GM12874 (cell line): ENCODE results near the gene SPATA31A1.
"Not testable (repeated sequence)": the region's sequence is repeated elsewhere in the genome, so short reads cannot be mapped to it uniquely, and the experiment has no call there.

Experiments
- TF ChIP-seq, protein P1 (sequence below): IDR thresholded peaks from 2 replicates; pipeline ENCODE4 v1.5.1; 2011; ENCODE audit warnings: low read depth, mild to moderate bottlenecking, control low read depth, low read length, moderate library complexity; ENCODE audit not compliant: insufficient read depth

The SPATA31A1 gene

DNA sequence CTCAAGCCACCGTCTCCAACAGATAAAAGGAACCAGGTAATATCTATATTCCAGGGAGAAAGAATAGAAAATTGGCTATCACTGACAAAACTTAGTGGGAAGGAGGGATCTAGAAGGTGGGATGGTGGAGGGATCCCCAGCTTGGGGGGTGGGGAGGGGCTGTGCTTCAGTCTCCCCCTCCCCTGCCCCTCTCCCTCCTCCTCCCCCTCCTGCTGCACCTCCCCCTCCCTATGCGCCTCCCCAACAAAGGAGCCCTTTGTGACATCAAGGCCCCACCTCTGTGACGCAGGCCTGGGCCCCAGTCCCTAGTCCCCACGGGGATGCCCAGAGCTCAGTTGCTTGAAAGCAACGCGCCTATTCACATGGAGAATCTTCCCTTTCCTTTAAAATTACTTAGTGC, at the start of gene SPATA31A1:
SPATA31A1 (plus strand) TSS at position 301 of the 400 bp plus-strand sequence; CDS start at position 363, 62 bp downstream.
- TF ChIP-seq, protein P1, sequence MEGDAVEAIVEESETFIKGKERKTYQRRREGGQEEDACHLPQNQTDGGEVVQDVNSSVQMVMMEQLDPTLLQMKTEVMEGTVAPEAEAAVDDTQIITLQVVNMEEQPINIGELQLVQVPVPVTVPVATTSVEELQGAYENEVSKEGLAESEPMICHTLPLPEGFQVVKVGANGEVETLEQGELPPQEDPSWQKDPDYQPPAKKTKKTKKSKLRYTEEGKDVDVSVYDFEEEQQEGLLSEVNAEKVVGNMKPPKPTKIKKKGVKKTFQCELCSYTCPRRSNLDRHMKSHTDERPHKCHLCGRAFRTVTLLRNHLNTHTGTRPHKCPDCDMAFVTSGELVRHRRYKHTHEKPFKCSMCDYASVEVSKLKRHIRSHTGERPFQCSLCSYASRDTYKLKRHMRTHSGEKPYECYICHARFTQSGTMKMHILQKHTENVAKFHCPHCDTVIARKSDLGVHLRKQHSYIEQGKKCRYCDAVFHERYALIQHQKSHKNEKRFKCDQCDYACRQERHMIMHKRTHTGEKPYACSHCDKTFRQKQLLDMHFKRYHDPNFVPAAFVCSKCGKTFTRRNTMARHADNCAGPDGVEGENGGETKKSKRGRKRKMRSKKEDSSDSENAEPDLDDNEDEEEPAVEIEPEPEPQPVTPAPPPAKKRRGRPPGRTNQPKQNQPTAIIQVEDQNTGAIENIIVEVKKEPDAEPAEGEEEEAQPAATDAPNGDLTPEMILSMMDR = not testable (repeated sequence)
